ENCODE results near the gene GALNT11.

GALNT11 gene

GRCh38 chr7:152122540-152122939, 97.1 kb downstream of the GALNT11 start:
- no peak for DNase-seq

GRCh38 chr7:152126741-152127140, 101.3 kb downstream of the GALNT11 start:
- DNase-seq = no peak

- no peak for DNase-seq
Measured at GRCh38 chr7:152127229-152127628, 101.8 kb downstream of the GALNT11 start.

GRCh38 chr7:152128252-152128651, 102.8 kb downstream of the GALNT11 start:
- no peak for DNase-seq

- no peak for DNase-seq
Measured at GRCh38 chr7:152128741-152129461, 103.4 kb downstream of the GALNT11 start.

- DNase-seq = no peak
Measured at GRCh38 chr7:152129682-152130081, 104.2 kb downstream of the GALNT11 start.

- no peak for DNase-seq
Measured at GRCh38 chr7:152130658-152131590, 105.5 kb downstream of the GALNT11 start.

GRCh38 chr7:152131981-152132494, 106.6 kb downstream of the GALNT11 start:
- DNase-seq = no peak

- no peak for DNase-seq
Measured at GRCh38 chr7:152132812-152133211, 107.3 kb downstream of the GALNT11 start.

- DNase-seq = no peak
Measured at GRCh38 chr7:152133804-152134203, 108.3 kb downstream of the GALNT11 start.

GRCh38 chr7:152136686-152137085, 111.2 kb downstream of the GALNT11 start:
- no peak for DNase-seq

- DNase-seq = no peak
Measured at GRCh38 chr7:152137476-152138025, 112.1 kb downstream of the GALNT11 start.

- DNase-seq = no peak
Measured at GRCh38 chr7:152140067-152140466, 114.6 kb downstream of the GALNT11 start.

- no peak for DNase-seq
Measured at GRCh38 chr7:152140560-152140959, 115.1 kb downstream of the GALNT11 start.

- DNase-seq = no peak
Measured at GRCh38 chr7:152142976-152143595, 117.6 kb downstream of the GALNT11 start.

- no peak for DNase-seq
Measured at GRCh38 chr7:152144557-152145245, 119.2 kb downstream of the GALNT11 start.

GRCh38 chr7:152145853-152146466, 120.5 kb downstream of the GALNT11 start:
- peak; percentile 34 to 50 for DNase-seq

GRCh38 chr7:152148706-152149105, 123.2 kb downstream of the GALNT11 start:
- DNase-seq = no peak

- no peak for DNase-seq
Measured at GRCh38 chr7:152149363-152149762, 123.9 kb downstream of the GALNT11 start.

- no peak for DNase-seq
Measured at GRCh38 chr7:152152267-152152666, 126.8 kb downstream of the GALNT11 start.

- no peak for DNase-seq
Measured at GRCh38 chr7:152158801-152159587, 133.5 kb downstream of the GALNT11 start.

Measured in NCI-H2081 (cell line).